Measurements from ENCODE around the gene IGF1R.

The IGF1R gene

DNA sequence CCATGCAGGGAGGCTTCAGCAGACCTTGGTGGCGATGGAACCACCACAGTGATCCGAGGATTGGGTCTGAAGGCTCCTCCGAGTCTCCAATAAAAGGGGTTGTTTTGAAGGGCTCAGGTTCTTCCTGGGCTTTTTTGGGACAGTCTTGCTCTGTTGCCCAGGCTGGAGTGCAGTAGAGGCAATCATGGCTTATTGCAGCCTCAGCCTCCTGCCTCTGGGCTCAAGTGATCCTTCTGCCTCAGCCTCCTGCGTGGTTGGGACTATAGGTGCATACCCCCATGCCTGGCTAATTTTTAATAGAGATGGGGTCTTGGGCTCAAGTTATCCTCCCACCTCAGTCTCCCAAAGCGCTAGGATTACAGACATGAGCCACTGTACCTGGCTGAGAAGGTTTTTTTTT lies 84.8 kb downstream of the IGF1R start:
- Histone ChIP-seq H2AFZ (ENCODE audit: low read depth) (no peak overlapping the region), H4K20me1 (ENCODE audit: insufficient read depth) (peaks cover 10% of the 10 kb centered on the region; the same call in 1 of the 2 replicates), H3K27ac (no peak overlapping the region), H3K4me2 (no peak overlapping the region), H3K36me3 (ENCODE audit: insufficient read depth) (no peaks in the 10 kb centered on the region), H3K79me2 (ENCODE audit: insufficient read depth, low read depth) (peaks cover 75% of the 10 kb centered on the region), H3K27me3 (ENCODE audit: insufficient read depth, low read depth) (no peaks in the 10 kb centered on the region), H3K4me3 (IDR thresholded peaks at IDR 0.05; ENCODE audit: insufficient read depth, low read depth, low read length) (no peak overlapping the region), H3K9ac (no peak overlapping the region), H3K4me1 (ENCODE audit: low read depth, poor library complexity, severe bottlenecking) (peaks cover 30% of the 10 kb centered on the region)
- TF ChIP-seq, protein P1, sequence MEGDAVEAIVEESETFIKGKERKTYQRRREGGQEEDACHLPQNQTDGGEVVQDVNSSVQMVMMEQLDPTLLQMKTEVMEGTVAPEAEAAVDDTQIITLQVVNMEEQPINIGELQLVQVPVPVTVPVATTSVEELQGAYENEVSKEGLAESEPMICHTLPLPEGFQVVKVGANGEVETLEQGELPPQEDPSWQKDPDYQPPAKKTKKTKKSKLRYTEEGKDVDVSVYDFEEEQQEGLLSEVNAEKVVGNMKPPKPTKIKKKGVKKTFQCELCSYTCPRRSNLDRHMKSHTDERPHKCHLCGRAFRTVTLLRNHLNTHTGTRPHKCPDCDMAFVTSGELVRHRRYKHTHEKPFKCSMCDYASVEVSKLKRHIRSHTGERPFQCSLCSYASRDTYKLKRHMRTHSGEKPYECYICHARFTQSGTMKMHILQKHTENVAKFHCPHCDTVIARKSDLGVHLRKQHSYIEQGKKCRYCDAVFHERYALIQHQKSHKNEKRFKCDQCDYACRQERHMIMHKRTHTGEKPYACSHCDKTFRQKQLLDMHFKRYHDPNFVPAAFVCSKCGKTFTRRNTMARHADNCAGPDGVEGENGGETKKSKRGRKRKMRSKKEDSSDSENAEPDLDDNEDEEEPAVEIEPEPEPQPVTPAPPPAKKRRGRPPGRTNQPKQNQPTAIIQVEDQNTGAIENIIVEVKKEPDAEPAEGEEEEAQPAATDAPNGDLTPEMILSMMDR (conservative IDR thresholded peaks at IDR 0.05; ENCODE audit: low read depth, low read length), result no peak

DNA sequence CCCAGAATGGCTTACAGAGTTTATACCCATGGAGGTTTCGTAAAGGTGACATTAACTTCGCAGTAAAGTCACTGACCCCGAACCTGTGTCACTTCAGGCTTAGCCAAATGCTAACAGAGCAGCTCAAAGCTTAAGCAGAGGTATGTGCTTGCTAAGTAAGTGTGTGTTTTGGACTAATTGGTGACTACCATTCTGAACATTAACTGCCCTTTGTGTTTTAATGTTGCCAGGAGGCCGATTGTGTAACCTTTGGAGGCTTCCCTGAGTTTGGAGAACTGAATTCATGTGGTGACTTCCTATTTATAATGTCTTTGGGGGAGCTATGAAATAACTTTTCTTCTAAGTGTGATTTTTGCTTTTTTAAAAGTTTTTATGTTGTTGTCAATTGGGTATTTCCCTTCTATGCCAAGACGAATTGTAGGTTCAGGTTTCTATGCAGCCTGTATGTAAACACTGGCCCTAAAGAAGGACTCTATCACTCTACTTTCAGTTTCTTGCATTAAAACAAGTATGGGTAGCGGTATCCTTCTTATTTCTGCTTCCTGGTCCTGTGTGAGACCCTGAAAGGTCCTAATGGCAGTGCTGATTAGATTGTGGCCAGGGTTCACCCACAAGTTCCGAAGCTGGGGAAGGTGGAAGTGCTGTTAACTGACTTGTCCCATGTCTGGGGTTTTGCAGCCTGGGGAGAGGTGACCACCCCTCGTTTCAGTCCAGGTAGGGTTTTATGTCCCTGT lies 86.3 kb downstream of the IGF1R start:
- Histone ChIP-seq H3K36me3 (ENCODE audit: insufficient read depth) (no peaks in the 10 kb centered on the region), H3K27ac (peak overlapping the region; percentile 12; the same call in 1 of the 2 replicates), H3K27me3 (ENCODE audit: insufficient read depth, low read depth) (no peaks in the 10 kb centered on the region), H4K20me1 (ENCODE audit: insufficient read depth) (peaks cover 14% of the 10 kb centered on the region), H3K79me2 (ENCODE audit: insufficient read depth, low read depth) (peaks cover 76% of the 10 kb centered on the region), H2AFZ (ENCODE audit: low read depth) (no peak overlapping the region), H3K4me1 (ENCODE audit: low read depth, poor library complexity, severe bottlenecking) (peaks cover 45% of the 10 kb centered on the region), H3K9ac (no peak overlapping the region), H3K4me2 (peak overlapping the region; percentile 55), H3K4me3 (IDR thresholded peaks at IDR 0.05; ENCODE audit: insufficient read depth, low read depth, low read length) (no peak overlapping the region)
- TF ChIP-seq, protein P1 (conservative IDR thresholded peaks at IDR 0.05; ENCODE audit: low read depth, low read length), result no peak

DNA sequence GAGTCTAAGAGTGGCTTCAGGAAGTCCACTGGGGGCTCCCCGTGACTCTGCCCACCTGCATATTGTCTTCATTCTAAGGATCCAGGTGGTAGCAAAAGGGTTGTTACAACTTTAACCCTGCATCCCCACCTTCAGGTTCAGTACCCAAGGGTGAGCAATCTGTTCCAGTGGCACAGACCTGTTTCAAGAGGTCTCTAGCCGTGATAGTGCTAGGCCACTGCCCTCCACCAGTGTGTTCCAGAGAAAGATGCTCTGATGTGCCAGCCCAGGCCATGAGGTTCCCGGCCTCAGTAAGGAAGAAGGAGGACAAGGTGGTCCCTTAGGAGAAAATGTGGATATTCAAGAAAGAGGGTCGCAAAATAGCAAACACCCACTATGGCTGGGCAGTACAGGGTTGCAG lies 87.0 kb downstream of the IGF1R start:
- Histone ChIP-seq H3K36me3 (ENCODE audit: insufficient read depth) (no peaks in the 10 kb centered on the region), H3K4me3 (IDR thresholded peaks at IDR 0.05; ENCODE audit: insufficient read depth, low read depth, low read length) (no peak overlapping the region), H3K79me2 (ENCODE audit: insufficient read depth, low read depth) (peaks cover 76% of the 10 kb centered on the region), H3K27ac (no peak overlapping the region), H3K4me1 (ENCODE audit: low read depth, poor library complexity, severe bottlenecking) (peaks cover 52% of the 10 kb centered on the region), H3K4me2 (no peak overlapping the region; the same call in 1 of the 2 replicates), H3K27me3 (ENCODE audit: insufficient read depth, low read depth) (no peaks in the 10 kb centered on the region), H3K9ac (no peak overlapping the region), H4K20me1 (ENCODE audit: insufficient read depth) (peaks cover 12% of the 10 kb centered on the region), H2AFZ (ENCODE audit: low read depth) (no peak overlapping the region)
- TF ChIP-seq, protein P1 (conservative IDR thresholded peaks at IDR 0.05; ENCODE audit: low read depth, low read length), result no peak

DNA sequence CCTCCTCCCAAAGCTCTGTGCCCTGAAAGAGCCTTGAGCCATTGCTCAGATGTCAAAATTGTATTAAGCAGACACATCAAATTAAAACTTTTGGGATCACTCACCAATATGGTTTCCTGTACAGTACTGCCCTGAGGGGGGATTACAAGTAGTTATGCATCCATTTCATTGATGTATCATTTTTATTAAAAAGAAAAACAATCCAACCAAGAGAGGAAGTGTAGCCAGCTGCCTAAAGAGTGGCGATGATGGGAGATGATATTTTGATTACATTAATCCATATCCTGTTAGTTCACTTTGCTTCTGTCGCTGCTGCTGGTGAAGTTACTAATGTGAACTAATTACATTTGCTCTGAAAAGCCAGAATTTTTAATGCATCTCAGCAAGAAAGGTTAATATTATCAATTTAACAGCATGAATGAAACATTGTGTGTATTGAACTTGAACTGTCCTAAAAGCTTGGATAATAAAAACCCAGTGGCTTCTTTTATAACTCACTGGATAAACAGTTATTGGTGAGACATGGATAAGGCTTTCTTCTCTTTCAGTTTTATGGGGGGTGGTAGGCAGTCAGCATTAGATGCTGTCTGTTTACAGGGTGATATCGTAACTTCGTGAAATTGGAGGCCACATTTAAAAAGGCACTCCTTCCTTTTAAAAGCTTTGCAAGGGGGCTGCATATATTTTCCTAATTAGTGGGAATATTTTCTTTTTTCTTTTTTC lies 87.7 kb downstream of the IGF1R start:
- Histone ChIP-seq H3K9ac (no peak overlapping the region), H4K20me1 (ENCODE audit: insufficient read depth) (peaks cover 10% of the 10 kb centered on the region), H2AFZ (ENCODE audit: low read depth) (no peak overlapping the region), H3K4me1 (ENCODE audit: low read depth, poor library complexity, severe bottlenecking) (peaks cover 59% of the 10 kb centered on the region), H3K27ac (no peak overlapping the region), H3K4me3 (IDR thresholded peaks at IDR 0.05; ENCODE audit: insufficient read depth, low read depth, low read length) (no peak overlapping the region), H3K4me2 (no peak overlapping the region), H3K79me2 (ENCODE audit: insufficient read depth, low read depth) (peaks cover 73% of the 10 kb centered on the region), H3K36me3 (ENCODE audit: insufficient read depth) (no peaks in the 10 kb centered on the region), H3K27me3 (ENCODE audit: insufficient read depth, low read depth) (no peaks in the 10 kb centered on the region)
- TF ChIP-seq, protein P1 (conservative IDR thresholded peaks at IDR 0.05; ENCODE audit: low read depth, low read length), result no peak

All from KMS-11 (cell line).